Measurements from ENCODE around the gene FBXO31. TPM values are rescaled to one million over a fixed set of nuclear protein-coding genes. Genes with fewer than 3 reads are reported as not detected.

Gene FBXO31
- total and polyA plus RNA-seq, 2 of the 13 experiments (the other 11 are each of a cell fraction or from before 2014, with no cell fraction given) = 92.4 to 101 TPM

- Histone ChIP-seq H3K4me3 (replicated peaks in 1 of 3; ENCODE audit: insufficient read depth in 1 of 3, low read depth in 2 of 3, low read length in 3 of 3) (no peak overlapping the region), H3K79me2 (ENCODE audit: insufficient read depth, low read length) (peaks cover 93% of the 10 kb centered on the region), H3K27ac (ENCODE audit: extremely low read length, insufficient read depth, low read length) (peak overlapping the region; percentile 6), H2AFZ (ENCODE audit: low read length) (no peak overlapping the region), H3K36me3 (replicated peaks in 1 of 2; ENCODE audit: control insufficient read depth in 1 of 2, insufficient read depth in 2 of 2, low read length in 2 of 2) (peaks cover 42 to 88% of the 10 kb centered on the region in 2 experiments), H3K27me3 (ENCODE audit: control insufficient read depth in 1 of 2, insufficient read depth in 2 of 2, low read length in 2 of 2) (no peaks in the 10 kb centered on the region), H3K4me1 (ENCODE audit: insufficient read depth, low read length) (peaks cover 22% of the 10 kb centered on the region), H3K4me2 (ENCODE audit: low read depth, low read length) (no peak overlapping the region), H4K20me1 (ENCODE audit: insufficient read depth, low read length) (peaks cover 96% of the 10 kb centered on the region), H3K9me3 (ENCODE audit: low read length) (no peaks in the 10 kb centered on the region), H3K9ac (ENCODE audit: insufficient read depth, low read depth, low read length) (no peak overlapping the region)
- ATAC-seq (no peak), FAIRE-seq (no peak), DNase-seq (ENCODE audit: low spot score) (no peak)
- in situ Hi-C loops (cut with HindIII; ENCODE audit: extremely low pct_ligation_motif_present, low pct_unique_long_range_greater_than_20kb) (no loop called here), intact Hi-C loops (cut with micrococcal nuclease; ENCODE audit: unreplicated experiment) (no loop called here)
- ChIA-PET POLR2A (interaction anchor here (1.2 to 2.1 kb wide), 3 partner anchors 28 to 32 kb away, joined by 3 to 7 read pairs (median 4); partner anchors contain the start of gene FBXO31), CTCF (ENCODE audit: low intra/inter-chr PET ratio, low total read pairs) (no interaction called here)
- TF ChIP-seq RBM22 (optimal IDR thresholded peaks at IDR 0.05; ENCODE audit: low read length) (peak; percentile 73), AGO2 (optimal IDR thresholded peaks at IDR 0.05; ENCODE audit: low read depth, low read length) (peak; percentile 5), ATF4 (CRISPR knock-in tag; IDR thresholded peaks at IDR 0.05) (no peak), ZFP90 (CRISPR knock-in tag; IDR thresholded peaks at IDR 0.05; ENCODE audit: borderline replicate concordance) (no peak), DMAP1 (CRISPR knock-in tag; IDR thresholded peaks at IDR 0.05) (no peak), ZNF790 (CRISPR knock-in tag; IDR thresholded peaks at IDR 0.05; ENCODE audit: borderline replicate concordance) (no peak), MED1 (CRISPR knock-in tag; IDR thresholded peaks at IDR 0.05) (no peak)
- WGBS (ENCODE audit: low lambda C conversion rate) = 77% methylated on average over 9 of the region's 9 CpGs
- no TSS peak for BruUV-seq (replicated peaks)
Observed at GRCh38 chr16:87351320-87351698, 32.3 kb downstream of the FBXO31 start.

DNA sequence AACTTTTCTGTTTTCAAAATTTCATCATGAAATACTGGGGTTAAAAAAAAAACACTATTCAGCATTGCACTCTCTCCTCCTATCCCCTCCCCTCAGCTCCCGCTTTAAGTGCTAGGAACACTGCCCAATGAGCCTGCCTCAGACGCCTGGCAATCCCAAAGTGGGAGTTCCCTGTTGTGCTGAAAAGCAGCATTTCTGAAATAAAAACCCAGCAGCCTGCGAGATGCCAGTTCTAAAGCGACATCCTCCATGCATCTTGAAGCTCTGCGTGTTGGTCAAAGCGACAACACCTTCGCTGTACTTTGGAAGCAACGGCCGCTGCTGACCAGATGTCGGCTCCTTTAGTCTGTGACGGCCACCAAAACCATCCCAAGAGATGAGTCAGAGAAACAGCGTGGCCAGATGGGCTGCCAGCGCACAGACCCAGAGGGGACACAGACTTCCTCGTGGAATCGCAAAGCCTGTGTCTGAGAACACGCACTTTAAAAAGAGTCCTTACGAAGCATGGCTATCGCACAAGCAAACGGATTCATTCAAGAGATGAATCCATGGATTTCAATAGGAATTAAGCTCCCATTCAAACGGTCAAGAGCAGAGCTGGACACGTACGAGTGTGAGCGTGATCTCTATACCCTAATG is 32.8 kb downstream of the FBXO31 start:
- no peaks in the 10 kb centered on the region for H3K9me3 ChIP-seq (ENCODE audit: low read length)
- ATAC-seq = no peak
- H4K20me1 ChIP-seq (ENCODE audit: insufficient read depth, low read length) = peaks cover 95% of the 10 kb centered on the region
- H3K27ac ChIP-seq (ENCODE audit: extremely low read length, insufficient read depth, low read length) = peak overlapping the region; percentile 6
- no peaks in the 10 kb centered on the region for H3K27me3 ChIP-seq (ENCODE audit: control insufficient read depth in 1 of 2, insufficient read depth in 2 of 2, low read length in 2 of 2)
- ChIA-PET POLR2A (interaction anchor here (1.2 to 2.1 kb wide), 4 partner anchors 24 to 37 kb away, joined by 3 to 7 read pairs (median 4); partner anchors contain the start of gene FBXO31), CTCF (ENCODE audit: low intra/inter-chr PET ratio, low total read pairs) (no interaction called here)
- WGBS (ENCODE audit: low lambda C conversion rate) = 96% methylated on average over 23 of the region's 23 CpGs
- peaks cover 94% of the 10 kb centered on the region for H3K79me2 ChIP-seq (ENCODE audit: insufficient read depth, low read length)
- FAIRE-seq = no peak
- no peak overlapping the region for H3K9ac ChIP-seq (ENCODE audit: insufficient read depth, low read depth, low read length)
- no TSS peak for BruUV-seq (replicated peaks)
- no peak overlapping the region for H3K4me3 ChIP-seq (replicated peaks in 1 of 3; ENCODE audit: insufficient read depth in 1 of 3, low read depth in 2 of 3, low read length in 3 of 3)
- intact Hi-C loops (cut with micrococcal nuclease; ENCODE audit: unreplicated experiment) (no loop called here), in situ Hi-C loops (cut with HindIII; ENCODE audit: extremely low pct_ligation_motif_present, low pct_unique_long_range_greater_than_20kb) (no loop called here)
- peaks cover 44 to 91% of the 10 kb centered on the region in 2 experiments for H3K36me3 ChIP-seq (replicated peaks in 1 of 2; ENCODE audit: control insufficient read depth in 1 of 2, insufficient read depth in 2 of 2, low read length in 2 of 2)
- H3K4me1 ChIP-seq (ENCODE audit: insufficient read depth, low read length) = peaks cover 17% of the 10 kb centered on the region
- no peak overlapping the region for H3K4me2 ChIP-seq (ENCODE audit: low read depth, low read length)
- no peak for DNase-seq (ENCODE audit: low spot score)
- no peak overlapping the region for H2AFZ ChIP-seq (ENCODE audit: low read length)
- TF ChIP-seq ZNF747 (CRISPR knock-in tag; IDR thresholded peaks at IDR 0.05; ENCODE audit: borderline replicate concordance) (no peak), PRMT3 (CRISPR knock-in tag; IDR thresholded peaks at IDR 0.05; ENCODE audit: borderline replicate concordance, low read depth) (no peak), NFAT5 (CRISPR knock-in tag; IDR thresholded peaks at IDR 0.05) (no peak), HNRNPK (IDR thresholded peaks at IDR 0.05; ENCODE audit: low read depth, low read length, poor library complexity, severe bottlenecking) (no peak), FOSL2 (CRISPR knock-in tag; IDR thresholded peaks at IDR 0.05) (no peak), AGO2 (optimal IDR thresholded peaks at IDR 0.05; ENCODE audit: low read depth, low read length) (peak; percentile 27)

All from HepG2 (cell line).